D721Med (cell line): ENCODE measurements around the gene PRPSAP2.
"Not testable (repeated sequence)": the region's sequence is repeated elsewhere in the genome, so short reads cannot be mapped to it uniquely, and the experiment has no call there.

Experiments used
- DNase-seq: peaks from one replicate; pipeline ENCODE4 v3.0.0; 2011; ENCODE audit warnings: low spot score; ENCODE audit not compliant: insufficient read length
- FAIRE-seq: peaks from 2 replicates; lab custom pipeline; 2011; peaks lifted over from hg19 to GRCh38; lab: Jason Lieb, UNC
- TF ChIP-seq, protein P1 (sequence below): IDR thresholded peaks from 2 replicates; pipeline ENCODE4 v1.5.1; 2012; ENCODE audit warnings: mild to moderate bottlenecking, control low read depth; ENCODE audit not compliant: insufficient read depth; ENCODE audit errors: missing control alignments

PRPSAP2 gene

DNA sequence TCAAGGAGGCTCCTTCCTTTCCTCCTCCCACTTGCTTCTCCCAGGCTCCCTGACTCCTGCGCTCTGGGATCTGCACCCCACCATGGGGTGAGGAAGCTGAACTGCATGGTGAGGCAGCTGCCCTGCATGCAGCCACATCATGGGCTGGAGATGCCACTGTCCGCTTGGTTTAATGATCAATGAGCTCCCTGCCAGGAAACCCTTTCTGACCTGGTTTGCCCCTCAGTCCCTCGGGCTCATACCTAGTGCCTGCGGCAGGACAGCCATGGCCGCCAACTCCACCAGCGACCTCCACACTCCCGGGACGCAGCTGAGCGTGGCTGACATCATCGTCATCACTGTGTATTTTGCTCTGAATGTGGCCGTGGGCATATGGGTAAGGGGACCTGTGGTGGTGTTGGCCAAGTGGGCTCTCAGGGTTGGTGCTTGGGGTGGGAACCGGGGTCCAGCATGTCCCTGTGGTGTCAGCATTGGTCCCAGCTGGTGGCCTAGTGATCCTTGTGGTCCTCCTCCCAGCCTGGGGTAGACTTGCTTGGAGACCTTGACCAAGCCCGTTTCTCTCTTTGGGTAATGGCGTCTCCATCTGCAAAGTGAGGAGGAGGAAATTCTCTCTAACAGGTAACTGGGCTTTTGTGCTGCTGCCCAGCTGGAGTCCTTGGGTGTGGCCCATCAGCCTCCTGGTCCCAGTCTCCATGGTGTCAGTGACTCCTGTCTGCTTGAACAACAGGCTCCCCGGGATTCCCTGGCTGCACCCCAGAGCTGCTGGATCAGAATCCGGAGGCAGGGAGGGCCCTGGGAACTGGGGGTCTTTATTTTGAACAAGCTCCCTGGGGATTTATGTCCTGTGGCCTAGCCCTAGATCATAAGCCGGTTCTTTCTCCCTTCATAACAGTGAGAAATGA lies 94.3 kb downstream of the PRPSAP2 start, which contains the start of gene SLC5A10:
Gene SLC5A10 (plus strand): TSS at position 225 of the 902 bp plus-strand sequence. CDS start 41 bp downstream, at position 266.
- TF ChIP-seq, protein P1, sequence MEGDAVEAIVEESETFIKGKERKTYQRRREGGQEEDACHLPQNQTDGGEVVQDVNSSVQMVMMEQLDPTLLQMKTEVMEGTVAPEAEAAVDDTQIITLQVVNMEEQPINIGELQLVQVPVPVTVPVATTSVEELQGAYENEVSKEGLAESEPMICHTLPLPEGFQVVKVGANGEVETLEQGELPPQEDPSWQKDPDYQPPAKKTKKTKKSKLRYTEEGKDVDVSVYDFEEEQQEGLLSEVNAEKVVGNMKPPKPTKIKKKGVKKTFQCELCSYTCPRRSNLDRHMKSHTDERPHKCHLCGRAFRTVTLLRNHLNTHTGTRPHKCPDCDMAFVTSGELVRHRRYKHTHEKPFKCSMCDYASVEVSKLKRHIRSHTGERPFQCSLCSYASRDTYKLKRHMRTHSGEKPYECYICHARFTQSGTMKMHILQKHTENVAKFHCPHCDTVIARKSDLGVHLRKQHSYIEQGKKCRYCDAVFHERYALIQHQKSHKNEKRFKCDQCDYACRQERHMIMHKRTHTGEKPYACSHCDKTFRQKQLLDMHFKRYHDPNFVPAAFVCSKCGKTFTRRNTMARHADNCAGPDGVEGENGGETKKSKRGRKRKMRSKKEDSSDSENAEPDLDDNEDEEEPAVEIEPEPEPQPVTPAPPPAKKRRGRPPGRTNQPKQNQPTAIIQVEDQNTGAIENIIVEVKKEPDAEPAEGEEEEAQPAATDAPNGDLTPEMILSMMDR = no peak
- FAIRE-seq (no peak), DNase-seq (no peak)

- TF ChIP-seq, protein P1 = no peak
- no peak for DNase-seq
- FAIRE-seq = no peak
Observed at GRCh38 chr17:18953231-18953728, 95.3 kb downstream of the PRPSAP2 start.

DNA sequence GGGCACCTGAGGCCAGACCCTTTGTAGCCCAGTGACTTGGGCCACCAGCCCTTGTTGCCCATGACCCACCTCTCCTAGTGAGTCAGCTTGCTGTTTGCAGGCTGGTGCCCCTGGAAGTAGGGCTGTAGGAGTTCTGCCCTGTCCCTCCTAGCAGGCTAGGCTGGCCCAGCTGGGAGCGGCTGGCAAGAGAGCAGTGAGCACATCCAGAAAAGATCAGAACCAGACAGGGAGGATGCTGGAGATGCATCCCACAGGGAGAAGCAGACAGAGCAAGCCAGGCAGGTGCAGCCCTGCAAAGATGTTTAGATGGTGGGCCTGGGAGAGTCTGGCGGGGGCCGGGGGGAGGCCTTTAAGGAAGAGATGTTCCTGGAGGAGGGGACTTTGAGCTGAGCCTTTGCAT lies 96.4 kb downstream of the PRPSAP2 start:
- DNase-seq (no peak), FAIRE-seq (no peak)

GRCh38 chr17:18955009-18955408 lies 97.1 kb downstream of the PRPSAP2 start:
- TF ChIP-seq, protein P1 = no peak
- DNase-seq (no peak), FAIRE-seq (no peak)

More for the DNA sequence above, 96.4 kb downstream of the PRPSAP2 start:
- TF ChIP-seq, protein P1 = no peak

DNA sequence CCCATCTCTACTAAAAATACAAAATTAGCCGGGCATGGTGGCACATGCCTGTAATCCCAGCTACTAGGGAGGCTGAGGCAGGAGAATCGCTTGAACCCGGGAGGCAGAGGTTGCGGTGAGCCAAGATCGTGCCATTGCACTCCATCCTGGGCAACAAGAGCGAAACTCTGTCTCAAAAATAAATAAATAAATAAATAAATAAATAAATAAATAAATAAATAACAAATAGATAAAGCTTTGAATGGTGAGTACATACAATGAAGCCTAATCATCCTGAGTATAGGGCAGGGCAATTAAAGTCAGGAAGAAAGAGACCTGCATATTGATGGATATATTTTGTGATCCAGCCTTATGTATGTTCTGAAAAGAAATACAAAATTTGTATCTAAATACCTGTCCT lies 98.1 kb downstream of the PRPSAP2 start:
- not testable (repeated sequence) for FAIRE-seq, DNase-seq

DNA sequence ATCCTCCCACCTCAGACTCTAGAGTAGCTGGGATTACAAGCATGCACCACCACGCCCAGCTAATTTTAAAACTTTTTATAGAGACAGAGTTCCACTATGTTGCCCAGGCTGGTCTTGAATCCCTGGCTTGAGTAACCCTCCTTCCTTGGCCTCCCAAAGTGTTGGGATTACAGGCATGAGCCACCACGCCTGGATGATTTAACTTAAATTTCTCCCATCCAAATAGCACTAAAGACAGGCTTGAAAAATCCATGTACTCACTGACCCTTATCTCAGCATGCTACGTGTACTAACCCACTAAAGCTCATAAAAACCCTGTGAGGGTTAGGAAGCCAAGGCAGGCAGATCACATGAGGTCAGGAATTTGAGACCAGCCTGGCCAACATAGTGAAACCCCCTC lies 98.7 kb downstream of the PRPSAP2 start:
- TF ChIP-seq, protein P1 = no peak
- no peak for DNase-seq
- no peak for FAIRE-seq

GRCh38 chr17:18957831-18958230 lies 99.9 kb downstream of the PRPSAP2 start:
- FAIRE-seq (no peak), DNase-seq (no peak)
- TF ChIP-seq, protein P1 = no peak
